H1 (cell line): ENCODE data around the gene OR9A2. TPM values are rescaled to one million over a fixed set of nuclear protein-coding genes. Genes with fewer than 3 reads are reported as not detected.

Source experiments
- CTCF ChIA-PET: fragments of 300-600 bp; sonication (Branson Sonifier 250); formaldehyde crosslinking; loops from one replicate; lab custom pipeline; 2021; ENCODE audit not compliant: partially characterized antibody; lab: Charles Lee
- POLR2A ChIA-PET: fragments of 300-600 bp; sonication (Branson Sonifier 250); formaldehyde crosslinking; loops from one replicate; lab custom pipeline; 2021; ENCODE audit warnings: inconsistent platforms; ENCODE audit not compliant: partially characterized antibody; lab: Charles Lee
- DNase-seq, 2 experiments: peaks; one replicate each; pipeline versions ENCODE4 v3.0.0 to v3.0.0-alpha.2; 2010 to 2022; ENCODE audit warnings: low spot score in 2 of 2, low read depth in 1 of 2, mixed read lengths in 1 of 2
- FAIRE-seq: peaks from 2 replicates; lab custom pipeline; 2011; peaks lifted over from hg19 to GRCh38; lab: Jason Lieb, UNC
- H2AFZ ChIP-seq: 2 replicates; pipeline ENCODE4 v1.8.1; 2012; ENCODE audit warnings: low read length, inconsistent platforms
- H2AK5ac ChIP-seq: 2 replicates; pipeline ENCODE4 v1.6.1; 2013; ENCODE audit warnings: low read depth, low read length
- H2BK120ac ChIP-seq: replicated peaks from 2 replicates; pipeline ENCODE3; 2013; ENCODE audit warnings: low read depth, low read length, inconsistent platforms
- H2BK12ac ChIP-seq: 2 replicates; pipeline ENCODE4 v1.6.1; 2013; ENCODE audit warnings: low read depth, low read length
- H2BK15ac ChIP-seq: 2 replicates; pipeline ENCODE4 v1.6.1; 2013; ENCODE audit warnings: low read length
- H2BK20ac ChIP-seq: 2 replicates; pipeline ENCODE4 v1.6.1; 2013; ENCODE audit warnings: low read length
- H2BK5ac ChIP-seq: 2 replicates; pipeline ENCODE4 v1.6.1; 2013; ENCODE audit warnings: low read depth, low read length
- H3K14ac ChIP-seq: 2 replicates; pipeline ENCODE4 v1.6.1; 2013; ENCODE audit warnings: inconsistent platforms; ENCODE audit not compliant: insufficient read length
- H3K18ac ChIP-seq: 2 replicates; pipeline ENCODE4 v1.6.1; 2013; ENCODE audit warnings: low read length; ENCODE audit errors: extremely low read depth
- H3K23ac ChIP-seq: 2 replicates; pipeline ENCODE4 v1.6.1; 2013; ENCODE audit warnings: inconsistent platforms; ENCODE audit not compliant: insufficient read length
- H3K23me2 ChIP-seq: 2 replicates; pipeline ENCODE4 v1.6.1; 2013; ENCODE audit warnings: low read depth, low read length
- H3K27ac ChIP-seq: 2 replicates; pipeline ENCODE4 v1.6.1; 2011; ENCODE audit warnings: low read depth, low read length, inconsistent platforms
- H3K27me3 ChIP-seq, 4 experiments: replicated peaks in 1 of 4; 1 replicate in 1 of 4; 2 replicates in 3 of 4; pipeline versions ENCODE4 v1.6.1 to v1.8.1; 2011 to 2013; ENCODE audit warnings: low read length in 3 of 4, mild to moderate bottlenecking in 3 of 4, inconsistent platforms in 2 of 4, mixed read lengths in 2 of 4, moderate library complexity in 1 of 4; ENCODE audit not compliant: control insufficient read depth in 3 of 4, insufficient read depth in 3 of 4; ENCODE audit errors: extremely low read depth in 1 of 4
- H3K36me3 ChIP-seq, 4 experiments: 2 replicates each; pipeline versions ENCODE4 v1.6.1 to v1.8.1; 2011 to 2013; ENCODE audit warnings: mild to moderate bottlenecking in 4 of 4, low read length in 3 of 4, moderate library complexity in 2 of 4, control low read depth in 1 of 4, inconsistent platforms in 1 of 4; ENCODE audit not compliant: insufficient read depth in 4 of 4, control insufficient read depth in 2 of 4
- H3K4ac ChIP-seq: replicated peaks from 2 replicates; pipeline ENCODE3; 2013; ENCODE audit warnings: low read length, low read depth, mixed read lengths, inconsistent platforms; ENCODE audit not compliant: insufficient read length
- H3K4me1 ChIP-seq, 4 experiments: replicated peaks in 1 of 4; 1 replicate in 1 of 4; 2 replicates in 3 of 4; pipeline versions ENCODE4 v1.6.1 to v1.8.1; 2011 to 2013; ENCODE audit warnings: low read length in 3 of 4, inconsistent platforms in 2 of 4, mixed read lengths in 1 of 4; ENCODE audit not compliant: insufficient read depth in 4 of 4, control insufficient read depth in 3 of 4
- H3K4me2 ChIP-seq, 2 experiments: 2 replicates each; pipeline versions ENCODE4 v1.6.1 to v1.8.1; 2011 to 2013; ENCODE audit warnings: low read depth in 2 of 2, low read length in 2 of 2, control low read depth in 1 of 2, inconsistent platforms in 1 of 2, mild to moderate bottlenecking in 1 of 2; ENCODE audit not compliant: insufficient read depth in 1 of 2
- H3K4me3 ChIP-seq, 4 experiments: fragments of 200-600, 300-600 bp in 1 of 4; sonication (generic), shearing (Covaris generic), sonication (Bioruptor Twin) in 1 of 4; 2 replicates each; pipeline versions ENCODE4 v1.5.1 to v1.8.1; 2011 to 2016; ENCODE audit warnings: low read length in 4 of 4, low read depth in 3 of 4, control low read depth in 2 of 4, inconsistent platforms in 2 of 4, mild to moderate bottlenecking in 2 of 4, mixed read lengths in 1 of 4, moderate library complexity in 1 of 4; ENCODE audit not compliant: insufficient read depth in 2 of 4; ENCODE audit errors: extremely low read depth in 1 of 4
- H3K56ac ChIP-seq: replicated peaks from 2 replicates; pipeline ENCODE3; 2013; ENCODE audit warnings: low read depth, mild to moderate bottlenecking, mixed read lengths, low read length, inconsistent platforms; ENCODE audit not compliant: insufficient read length
- H3K79me1 ChIP-seq: 2 replicates; pipeline ENCODE4 v1.6.1; 2013; ENCODE audit warnings: low read depth, low read length, control low read depth
- H3K79me2 ChIP-seq, 2 experiments: 2 replicates each; pipeline versions ENCODE4 v1.6.1 to v1.8.1; 2012 to 2013; ENCODE audit warnings: low read length in 2 of 2, mild to moderate bottlenecking in 2 of 2, inconsistent platforms in 1 of 2; ENCODE audit not compliant: insufficient read depth in 2 of 2, control insufficient read depth in 1 of 2
- H3K9ac ChIP-seq, 4 experiments: replicated peaks in 1 of 4; 1 replicate in 1 of 4; 2 replicates in 3 of 4; pipeline versions ENCODE4 v1.6.1 to v1.8.1; 2011 to 2013; ENCODE audit warnings: low read depth in 3 of 4, low read length in 3 of 4, control low read depth in 2 of 4, mild to moderate bottlenecking in 2 of 4, moderate library complexity in 2 of 4, inconsistent platforms in 1 of 4; ENCODE audit errors: extremely low read depth in 1 of 4
- H3K9me3 ChIP-seq, 2 experiments: 2 replicates each; pipeline versions ENCODE4 v1.6.1 to v1.8.1; 2012 to 2013; ENCODE audit warnings: mild to moderate bottlenecking in 2 of 2, moderate library complexity in 2 of 2, control low read depth in 1 of 2, inconsistent platforms in 1 of 2, low read depth in 1 of 2, low read length in 1 of 2, mixed read lengths in 1 of 2; ENCODE audit not compliant: insufficient read depth in 2 of 2
- H4K20me1 ChIP-seq, 2 experiments: replicated peaks in 1 of 2; 2 replicates each; pipeline versions ENCODE3 to v1.8.1; 2011 to 2013; ENCODE audit warnings: inconsistent platforms in 2 of 2, low read length in 2 of 2, mild to moderate bottlenecking in 1 of 2; ENCODE audit not compliant: insufficient read depth in 2 of 2, control insufficient read depth in 1 of 2
- H4K5ac ChIP-seq: 2 replicates; pipeline ENCODE4 v1.6.1; 2013; ENCODE audit warnings: low read length, low read depth, mixed read lengths, inconsistent platforms; ENCODE audit not compliant: insufficient read length
- H4K8ac ChIP-seq: 2 replicates; pipeline ENCODE4 v1.8.0; 2013; ENCODE audit warnings: mild to moderate bottlenecking, moderate library complexity, low read length, inconsistent platforms; ENCODE audit not compliant: insufficient read depth; ENCODE audit errors: extremely low read depth
- H4K91ac ChIP-seq: replicated peaks from 2 replicates; pipeline ENCODE3; 2013; ENCODE audit warnings: low read length, mixed read lengths, inconsistent platforms; ENCODE audit not compliant: insufficient read length
- ATF2 ChIP-seq: IDR thresholded peaks from 2 replicates; pipeline ENCODE4 v1.6.1; 2012; ENCODE audit warnings: low read length, inconsistent platforms
- ATF3 ChIP-seq: IDR thresholded peaks from 2 replicates; pipeline ENCODE4 v1.6.1; 2011; ENCODE audit warnings: low read depth, mild to moderate bottlenecking, low read length; ENCODE audit not compliant: insufficient read depth
- CREB1 ChIP-seq: IDR thresholded peaks from 2 replicates; pipeline ENCODE4 v1.6.1; 2012; ENCODE audit warnings: inconsistent platforms
- CTBP2 ChIP-seq: IDR thresholded peaks from 2 replicates; pipeline ENCODE4 v1.7.0; 2011; ENCODE audit warnings: borderline replicate concordance, mild to moderate bottlenecking, moderate library complexity, mixed read lengths, low read length; ENCODE audit not compliant: insufficient read depth, insufficient read length
- FOSL1 ChIP-seq: IDR thresholded peaks from 2 replicates; pipeline ENCODE4 v1.6.1; 2011; ENCODE audit warnings: mild to moderate bottlenecking, low read depth, low read length, moderate library complexity; ENCODE audit not compliant: insufficient read depth
- HDAC6 ChIP-seq: IDR thresholded peaks from one replicate; pipeline ENCODE4 v1.7.1; 2012; ENCODE audit warnings: low read depth, mild to moderate bottlenecking, inconsistent platforms, low read length, moderate library complexity
- KDM1A ChIP-seq: fragments of 200-600, 300-600 bp; sonication (generic); IDR thresholded peaks from 2 replicates; pipeline ENCODE4 v1.7.1; 2016; ENCODE audit warnings: mild to moderate bottlenecking, low read length, borderline replicate concordance
- KDM4A ChIP-seq: IDR thresholded peaks from one replicate; pipeline ENCODE4 v1.7.1; 2012; ENCODE audit warnings: low read depth, mild to moderate bottlenecking, moderate library complexity, low read length, inconsistent platforms; ENCODE audit not compliant: severe bottlenecking
- POLR2AphosphoS5 ChIP-seq: IDR thresholded peaks from 2 replicates; pipeline ENCODE4 v1.6.1; 2011; ENCODE audit warnings: low read depth, low read length
- SUZ12 ChIP-seq: fragments of 200-600 bp; sonication (generic); IDR thresholded peaks from 2 replicates; pipeline ENCODE4 v1.6.1; 2012; ENCODE audit warnings: mild to moderate bottlenecking, inconsistent platforms, low read length, moderate library complexity, mixed read lengths
- TBP ChIP-seq: IDR thresholded peaks from 2 replicates; pipeline ENCODE4 v1.6.1; 2011; ENCODE audit warnings: low read depth, low read length, improper control_type of control experiment
- WGBS, 2 experiments: shearing (Covaris generic) in 1 of 2; methylation state at CpG; one replicate each; pipeline versions ENCODE4 v1.1.6 to v1.1.7; 2013 to 2015; ENCODE audit warnings: low lambda C conversion rate in 2 of 2, mixed read lengths in 2 of 2, inconsistent platforms in 1 of 2, low coverage in 1 of 2, missing lambda C conversion rate in 1 of 2; ENCODE audit not compliant: insufficient replicate concordance in 2 of 2, insufficient coverage in 1 of 2, insufficient read length in 1 of 2; ENCODE audit errors: extremely low coverage in 1 of 2, missing lambda C conversion rate in 1 of 2; 5-methylcytosine and 5-hydroxymethylcytosine counted together
- polyA plus RNA-seq, 7 experiments: library from polyadenylated mRNA; depleted of rRNA in 3 of 7; stranded (reverse) in 5 of 7; unstranded in 2 of 7; fragments of >200 nt in 5 of 7; fragments of 200-250 nt in 2 of 7; gene quantifications; 1 replicate in 5 of 7; 2 replicates in 1 of 7; 4 replicates in 1 of 7; pipeline versions ENCODE4 v1.2.1 to v1.2.3, GENCODE V29; 2011 to 2013; ENCODE audit warnings: missing spikeins in 2 of 7, mixed read lengths in 2 of 7
- total RNA-seq: library from RNA; stranded (reverse); fragmentation: NEBNext Ultra II Directional; extraction: Animal tissue kit (Norgen Biotek cat#: 25700); gene quantifications from 2 replicates; pipeline ENCODE4 v1.2.1, GENCODE V29; 2021

OR9A2 gene
- total and polyA plus RNA-seq, 2 of the 8 experiments (the other 6 are each of a cell fraction or from before 2014, with no cell fraction given) = not detected

GRCh38 chr7:143042159-143042789, 15.3 kb upstream of the OR9A2 start:
- Histone ChIP-seq H3K9me3 (no peaks in the 10 kb centered on the region), H2BK20ac (no peak overlapping the region), H3K4me2 (no peak overlapping the region), H3K9ac (no peak overlapping the region), H2BK5ac (no peak overlapping the region), H3K18ac (no peak overlapping the region), H2BK12ac (no peak overlapping the region), H3K56ac (no peak overlapping the region), H4K8ac (no peak overlapping the region), H2AFZ (peak overlapping the region; percentile 48; the same call in 1 of the 2 replicates), H3K23ac (no peak overlapping the region), H3K27me3 (no peaks in the 10 kb centered on the region), H3K36me3 (no peaks in the 10 kb centered on the region), H3K23me2 (no peaks in the 10 kb centered on the region; the same call in 1 of the 2 replicates), H2BK15ac (no peak overlapping the region), H3K79me2 (no peaks in the 10 kb centered on the region), H3K4me3 (no peak overlapping the region), H3K14ac (no peak overlapping the region), H3K27ac (0 out of 2 replicates have a peak overlapping the region, but pooled peaks have one; percentile 5), H2BK120ac (no peak overlapping the region), H4K91ac (no peak overlapping the region), H2AK5ac (no peak overlapping the region), H3K4me1 (no peaks in the 10 kb centered on the region), H4K5ac (no peak overlapping the region), H3K4ac (no peak overlapping the region), H3K79me1 (no peaks in the 10 kb centered on the region), H4K20me1 (no peaks in the 10 kb centered on the region)
- ChIA-PET CTCF (interaction anchor here (0.7 to 5.1 kb wide), 9 partner anchors 17 to 508 kb away, joined by 3 to 24 read pairs (median 3); no protein-coding TSS in a partner anchor), POLR2A (interaction anchor here (1.4 kb wide), 1 partner anchor 18 kb away, joined by 3 read pairs; no protein-coding TSS in a partner anchor)
- FAIRE-seq = no peak
- DNase-seq = no peak
- WGBS, 2 experiments = 82% methylated on average over 3 of the region's 3 CpGs; no CpG with 5 or more reads in 1 of the 2 experiments
- TF ChIP-seq FOSL1 = no peak
- no peak for TF ChIP-seq ATF2
- TF ChIP-seq ATF3 = no peak
- TF ChIP-seq CREB1 = no peak
- no peak for TF ChIP-seq HDAC6
- no peak for TF ChIP-seq TBP
- no peak for TF ChIP-seq KDM1A
- no peak for TF ChIP-seq SUZ12
- no peak for TF ChIP-seq KDM4A
- TF ChIP-seq CTBP2 = no peak
- TF ChIP-seq POLR2AphosphoS5 = no peak
